Epithelial cell of proximal tubule (primary cell): ENCODE results near the gene ZNF302. TPM values are rescaled to one million over a fixed set of nuclear protein-coding genes. Genes with fewer than 3 reads are reported as not detected.

Source experiments
- DNase-seq: peaks from one replicate; pipeline ENCODE4 v3.0.0-alpha.2; 2011; ENCODE audit warnings: low read depth
- H3K4me3 ChIP-seq: 2 replicates; pipeline ENCODE4 v1.5.1; 2011; ENCODE audit warnings: low read depth, mild to moderate bottlenecking, low read length
- CTCF ChIP-seq: conservative IDR thresholded peaks from 2 replicates; pipeline ENCODE4 v1.5.1; 2012; ENCODE audit warnings: low read depth, mild to moderate bottlenecking, low read length
- total RNA-seq: library from RNA; depleted of rRNA; stranded (reverse); fragments of >200 nt; gene quantifications from 2 replicates; pipeline ENCODE4 v1.2.3, GENCODE V29; 2015

Gene ZNF302
- total RNA-seq, 1 donor from 2014 or later = 10.5 TPM

DNA sequence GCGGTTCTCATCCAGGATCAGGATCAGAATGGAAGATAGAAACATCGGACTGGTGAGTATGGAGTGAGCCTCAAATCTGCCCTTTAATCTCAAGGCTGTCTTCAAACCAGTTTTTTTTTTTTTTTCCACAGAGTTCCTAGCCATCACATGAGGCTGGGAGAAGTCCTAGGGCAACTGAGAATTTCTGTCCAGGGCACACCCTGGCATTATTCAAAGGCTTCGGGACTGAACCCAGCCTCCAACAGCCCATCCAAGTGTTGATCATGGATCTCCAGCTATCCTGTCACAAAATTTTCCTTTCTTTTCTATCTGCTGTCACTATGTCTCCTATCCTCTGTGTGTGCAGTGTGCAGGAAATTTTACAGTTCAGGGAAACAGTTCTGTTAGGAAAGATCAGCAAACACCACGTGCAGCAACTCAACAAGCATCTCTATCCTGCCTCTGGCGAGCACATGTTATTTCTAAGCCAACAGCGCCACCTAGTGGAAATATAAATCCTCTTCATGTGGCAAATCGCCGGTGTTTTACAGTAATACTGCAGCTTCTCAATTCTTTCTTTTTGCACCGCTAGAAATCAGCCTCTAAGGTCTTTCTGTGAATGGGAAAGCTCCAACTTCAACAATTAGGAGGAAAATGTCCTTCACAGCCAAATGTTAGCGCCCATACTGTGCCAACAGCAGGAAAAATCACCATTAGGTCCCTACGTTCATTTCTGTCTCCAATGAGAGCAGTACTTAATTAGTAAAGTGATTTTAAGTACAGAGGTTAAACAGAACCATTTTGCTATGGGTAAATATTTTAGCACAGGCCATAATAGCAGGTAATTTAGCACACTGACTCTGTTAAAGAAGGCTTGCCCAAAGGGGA, 35.1 kb downstream of the ZNF302 start:
- H3K4me3 ChIP-seq = no peak overlapping the region
- peak; percentile 65 for TF ChIP-seq CTCF
- DNase-seq = peak; percentile 38

- H3K4me3 ChIP-seq = no peak overlapping the region
- TF ChIP-seq CTCF = no peak
- DNase-seq = no peak
Measured at GRCh38 chr19:34713262-34713637, 35.8 kb downstream of the ZNF302 start.

- no peak for TF ChIP-seq CTCF
- H3K4me3 ChIP-seq = no peak overlapping the region
- no peak for DNase-seq
Measured at GRCh38 chr19:34715357-34715756, 37.9 kb downstream of the ZNF302 start.

- H3K4me3 ChIP-seq = no peak overlapping the region
- no peak for DNase-seq
- TF ChIP-seq CTCF = no peak
Measured at GRCh38 chr19:34722353-34722752, 44.9 kb downstream of the ZNF302 start.

GRCh38 chr19:34725400-34725799, 47.9 kb downstream of the ZNF302 start:
- H3K4me3 ChIP-seq = no peak overlapping the region
- no peak for DNase-seq
- no peak for TF ChIP-seq CTCF

- TF ChIP-seq CTCF = no peak
- DNase-seq = no peak
- no peak overlapping the region for H3K4me3 ChIP-seq
Measured at GRCh38 chr19:34731019-34731829, 53.7 kb downstream of the ZNF302 start.
